ENCODE measurements around the gene LPAR1.
"Not testable (repeated sequence)": the region's sequence is repeated elsewhere in the genome, so short reads cannot be mapped to it uniquely, and the experiment has no call there.

Gene LPAR1

GRCh38 chr9:110864011-110864410, 174.3 kb downstream of the LPAR1 start:
- no peak for TF ChIP-seq CTCF (IDR thresholded peaks at IDR 0.05; ENCODE audit: low read depth, low read length)
- no peak overlapping the region for H3K4me3 ChIP-seq (ENCODE audit: low read depth, low read length)

- H3K4me3 ChIP-seq (ENCODE audit: low read depth, low read length), result not testable (repeated sequence)
These were observed 176.7 kb downstream of the LPAR1 start for GRCh38 chr9:110861370-110862110.

- no peak for TF ChIP-seq CTCF (IDR thresholded peaks at IDR 0.05; ENCODE audit: low read depth, low read length)
These were observed 181.5 kb downstream of the LPAR1 start for GRCh38 chr9:110856772-110857171.

GRCh38 chr9:110850401-110851135, 187.7 kb downstream of the LPAR1 start:
- TF ChIP-seq CTCF (IDR thresholded peaks at IDR 0.05; ENCODE audit: low read depth, low read length), result no peak
- H3K4me3 ChIP-seq (ENCODE audit: low read depth, low read length), result no peak overlapping the region

More at GRCh38 chr9:110856772-110857171, 181.5 kb downstream of the LPAR1 start:
- no peak overlapping the region for H3K4me3 ChIP-seq (ENCODE audit: low read depth, low read length)

- TF ChIP-seq CTCF (IDR thresholded peaks at IDR 0.05; ENCODE audit: low read depth, low read length), result no peak
- H3K4me3 ChIP-seq (ENCODE audit: low read depth, low read length), result no peak overlapping the region
These were observed 190.6 kb downstream of the LPAR1 start for GRCh38 chr9:110847671-110848070.

- H3K4me3 ChIP-seq (ENCODE audit: low read depth, low read length), result no peak overlapping the region
- no peak for TF ChIP-seq CTCF (IDR thresholded peaks at IDR 0.05; ENCODE audit: low read depth, low read length)
These were observed 192.1 kb downstream of the LPAR1 start for GRCh38 chr9:110846215-110846614.

GRCh38 chr9:110844121-110844520, 194.1 kb downstream of the LPAR1 start:
- no peak for TF ChIP-seq CTCF (IDR thresholded peaks at IDR 0.05; ENCODE audit: low read depth, low read length)
- no peak overlapping the region for H3K4me3 ChIP-seq (ENCODE audit: low read depth, low read length)

Measured in WI38 (cell line).